ENCODE measurements around the gene FGF12. TPM values are rescaled to one million over a fixed set of nuclear protein-coding genes. Genes with fewer than 3 reads are reported as not detected.

Gene FGF12
- total RNA-seq, 1 experiment from 2014 or later: 0.51 TPM

GRCh38 chr3:192090586-192090985 lies 636.8 kb downstream of the FGF12 start:
- 0 out of 2 replicates have a peak, but pooled peaks cover 10% of the 10 kb centered on the region for H3K9me3 ChIP-seq (ENCODE audit: control insufficient read depth, insufficient read depth, low read depth, low read length)
- no peak overlapping the region for H3K27ac ChIP-seq (ENCODE audit: low read length)
- H3K4me3 ChIP-seq (ENCODE audit: low read depth in 2 of 2, low read length in 2 of 2): no peak overlapping the region
- DNase-seq (ENCODE audit: low read depth, low spot score) (no peak), ATAC-seq (no peak)
- TF ChIP-seq SIN3A (IDR thresholded peaks at IDR 0.05; ENCODE audit: borderline replicate concordance, insufficient read depth, low read depth, low read length) (no peak), POLR2AphosphoS5 (IDR thresholded peaks at IDR 0.05; ENCODE audit: low read depth, low read length) (no peak), TCF7L2 (IDR thresholded peaks at IDR 0.05; ENCODE audit: low read depth, low read length) (no peak)
- TF ChIP-seq, protein P1, sequence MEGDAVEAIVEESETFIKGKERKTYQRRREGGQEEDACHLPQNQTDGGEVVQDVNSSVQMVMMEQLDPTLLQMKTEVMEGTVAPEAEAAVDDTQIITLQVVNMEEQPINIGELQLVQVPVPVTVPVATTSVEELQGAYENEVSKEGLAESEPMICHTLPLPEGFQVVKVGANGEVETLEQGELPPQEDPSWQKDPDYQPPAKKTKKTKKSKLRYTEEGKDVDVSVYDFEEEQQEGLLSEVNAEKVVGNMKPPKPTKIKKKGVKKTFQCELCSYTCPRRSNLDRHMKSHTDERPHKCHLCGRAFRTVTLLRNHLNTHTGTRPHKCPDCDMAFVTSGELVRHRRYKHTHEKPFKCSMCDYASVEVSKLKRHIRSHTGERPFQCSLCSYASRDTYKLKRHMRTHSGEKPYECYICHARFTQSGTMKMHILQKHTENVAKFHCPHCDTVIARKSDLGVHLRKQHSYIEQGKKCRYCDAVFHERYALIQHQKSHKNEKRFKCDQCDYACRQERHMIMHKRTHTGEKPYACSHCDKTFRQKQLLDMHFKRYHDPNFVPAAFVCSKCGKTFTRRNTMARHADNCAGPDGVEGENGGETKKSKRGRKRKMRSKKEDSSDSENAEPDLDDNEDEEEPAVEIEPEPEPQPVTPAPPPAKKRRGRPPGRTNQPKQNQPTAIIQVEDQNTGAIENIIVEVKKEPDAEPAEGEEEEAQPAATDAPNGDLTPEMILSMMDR (IDR thresholded peaks at IDR 0.05): no peak
- TF ChIP-seq, protein P2, sequence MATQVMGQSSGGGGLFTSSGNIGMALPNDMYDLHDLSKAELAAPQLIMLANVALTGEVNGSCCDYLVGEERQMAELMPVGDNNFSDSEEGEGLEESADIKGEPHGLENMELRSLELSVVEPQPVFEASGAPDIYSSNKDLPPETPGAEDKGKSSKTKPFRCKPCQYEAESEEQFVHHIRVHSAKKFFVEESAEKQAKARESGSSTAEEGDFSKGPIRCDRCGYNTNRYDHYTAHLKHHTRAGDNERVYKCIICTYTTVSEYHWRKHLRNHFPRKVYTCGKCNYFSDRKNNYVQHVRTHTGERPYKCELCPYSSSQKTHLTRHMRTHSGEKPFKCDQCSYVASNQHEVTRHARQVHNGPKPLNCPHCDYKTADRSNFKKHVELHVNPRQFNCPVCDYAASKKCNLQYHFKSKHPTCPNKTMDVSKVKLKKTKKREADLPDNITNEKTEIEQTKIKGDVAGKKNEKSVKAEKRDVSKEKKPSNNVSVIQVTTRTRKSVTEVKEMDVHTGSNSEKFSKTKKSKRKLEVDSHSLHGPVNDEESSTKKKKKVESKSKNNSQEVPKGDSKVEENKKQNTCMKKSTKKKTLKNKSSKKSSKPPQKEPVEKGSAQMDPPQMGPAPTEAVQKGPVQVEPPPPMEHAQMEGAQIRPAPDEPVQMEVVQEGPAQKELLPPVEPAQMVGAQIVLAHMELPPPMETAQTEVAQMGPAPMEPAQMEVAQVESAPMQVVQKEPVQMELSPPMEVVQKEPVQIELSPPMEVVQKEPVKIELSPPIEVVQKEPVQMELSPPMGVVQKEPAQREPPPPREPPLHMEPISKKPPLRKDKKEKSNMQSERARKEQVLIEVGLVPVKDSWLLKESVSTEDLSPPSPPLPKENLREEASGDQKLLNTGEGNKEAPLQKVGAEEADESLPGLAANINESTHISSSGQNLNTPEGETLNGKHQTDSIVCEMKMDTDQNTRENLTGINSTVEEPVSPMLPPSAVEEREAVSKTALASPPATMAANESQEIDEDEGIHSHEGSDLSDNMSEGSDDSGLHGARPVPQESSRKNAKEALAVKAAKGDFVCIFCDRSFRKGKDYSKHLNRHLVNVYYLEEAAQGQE (IDR thresholded peaks at IDR 0.05; ENCODE audit: insufficient read depth in 1 of 2, low read depth in 2 of 2, low read length in 1 of 2): no peak
- H3K36me3 ChIP-seq (ENCODE audit: control insufficient read depth, insufficient read depth, low read length): no peaks in the 10 kb centered on the region
- no peaks in the 10 kb centered on the region for H3K4me1 ChIP-seq (ENCODE audit: control insufficient read depth, insufficient read depth, low read length)
- BruUV-seq (replicated peaks): no TSS peak
- intact Hi-C loops (cut with micrococcal nuclease; ENCODE audit: unreplicated experiment) (no loop called here), in situ Hi-C loops (cut with HindIII; ENCODE audit: low pct_unique_long_range_greater_than_20kb, low sequenced_read_pairs) (no loop called here)
- POLR2A ChIA-PET: no interaction called here
- no peaks in the 10 kb centered on the region for H3K27me3 ChIP-seq (ENCODE audit: control insufficient read depth, insufficient read depth, low read length)
- CTCF ChIA-PET: no interaction called here

Other genes with a start within 250 kb of the FGF12 start
- gene MB21D2, start 190.3 kb upstream of the FGF12 start, total RNA-seq (2021; ENCODE audit: unreplicated experiment): 7.8 TPM

All from Panc1 (cell line).